GM18519 (cell line): Measurements from ENCODE around the gene AP2B1.
"Not testable (repeated sequence)": the region's sequence is repeated elsewhere in the genome, so short reads cannot be mapped to it uniquely, and the experiment has no call there.

Experiments used
- ATAC-seq: cut with Tn5 transposase; IDR thresholded peaks from one replicate; pipeline ENCODE4 v1.9.1; 2021; ENCODE audit warnings: mild to moderate bottlenecking, moderate library complexity; ENCODE audit not compliant: unreplicated experiment, low FRiP score

AP2B1 gene

GRCh38 chr17:35569405-35569804, 17.7 kb upstream of the AP2B1 start:
- ATAC-seq, result no peak

- ATAC-seq, result no peak
Observed at GRCh38 chr17:35575759-35576158, 11.4 kb upstream of the AP2B1 start.

DNA sequence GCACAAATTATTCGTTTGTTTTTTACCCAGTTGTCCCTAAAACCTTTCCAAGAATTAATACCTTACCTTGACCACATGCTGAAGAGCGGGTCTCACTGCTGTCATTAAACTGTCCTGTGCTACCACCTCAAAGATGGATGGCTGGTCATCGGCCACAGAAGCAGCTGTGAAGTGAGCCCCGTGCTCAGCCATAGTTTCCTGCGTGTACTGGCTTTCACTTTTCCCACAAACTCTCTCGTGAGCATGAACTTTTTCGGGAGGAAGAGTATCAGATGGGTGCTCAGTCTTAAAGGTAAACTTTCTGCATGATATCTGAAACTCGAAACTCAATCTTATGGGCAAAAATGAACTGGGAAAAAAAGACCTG, 9.3 kb upstream of the AP2B1 start:
- ATAC-seq, result no peak

DNA sequence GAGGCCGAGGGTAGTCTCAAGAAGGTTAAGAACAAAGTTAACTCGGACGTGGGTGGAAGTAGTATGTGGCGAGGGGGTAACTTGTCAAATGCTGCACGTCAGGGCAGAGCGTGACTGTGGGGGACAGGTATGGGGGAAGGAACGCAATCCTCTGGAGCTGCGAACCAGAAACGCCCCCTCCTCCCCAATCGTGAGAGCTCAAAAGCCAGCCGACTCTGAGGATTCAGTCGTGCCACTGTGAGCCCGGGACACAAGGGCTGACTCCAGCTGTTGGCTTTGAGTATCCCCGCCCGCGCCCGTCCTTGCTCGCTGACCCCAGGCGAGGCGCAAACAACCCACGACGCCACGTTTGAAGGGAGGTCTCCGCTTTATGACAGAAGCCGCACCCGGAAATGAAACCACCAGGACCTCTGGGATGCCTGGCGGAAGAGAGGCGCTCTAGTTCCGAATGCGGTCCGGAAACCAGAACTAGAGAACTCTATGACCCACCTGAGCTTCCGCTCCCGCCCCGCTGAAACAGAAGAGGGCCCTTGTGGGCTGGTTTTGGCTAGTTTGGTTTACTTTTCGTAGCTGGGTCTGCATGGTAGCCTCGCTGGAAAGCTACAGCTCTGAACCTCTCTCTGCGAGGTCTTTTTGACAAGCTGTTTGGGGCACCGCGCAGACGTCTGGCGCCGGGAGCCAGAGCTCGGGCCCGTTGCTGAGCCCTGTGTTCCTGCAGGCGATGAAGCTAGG, 8.8 kb upstream of the AP2B1 start, which contains the start of gene PEX12:
Gene PEX12, minus strand, starts transcription at position 375 of the 732 bp plus-strand sequence. CDS start 550 bp downstream, outside the sequence.
- no peak for ATAC-seq

- ATAC-seq, result no peak
Observed at GRCh38 chr17:35578929-35579432, 8.1 kb upstream of the AP2B1 start.

DNA sequence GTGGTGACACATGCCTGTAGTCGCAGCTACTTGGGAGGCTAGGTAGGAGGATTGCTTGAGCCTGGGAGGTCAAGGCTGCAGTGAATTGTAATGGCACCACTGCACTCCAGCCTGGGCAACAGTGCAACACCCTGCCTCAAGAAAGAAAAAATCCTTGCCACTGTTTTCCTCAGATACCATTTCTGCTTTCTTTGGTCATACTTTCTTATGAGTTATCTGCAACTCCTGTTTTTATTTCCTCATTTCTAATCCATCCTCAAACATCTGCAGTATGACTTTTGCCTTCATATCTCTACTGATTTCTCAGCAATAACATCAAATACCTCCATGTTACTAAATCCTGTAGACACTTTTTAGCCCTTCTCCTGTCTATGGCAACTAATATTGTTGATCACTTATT, 3.1 kb upstream of the AP2B1 start:
- ATAC-seq, result no peak

GRCh38 chr17:35586569-35587073, 501 bp upstream of the AP2B1 start:
- no peak for ATAC-seq

DNA sequence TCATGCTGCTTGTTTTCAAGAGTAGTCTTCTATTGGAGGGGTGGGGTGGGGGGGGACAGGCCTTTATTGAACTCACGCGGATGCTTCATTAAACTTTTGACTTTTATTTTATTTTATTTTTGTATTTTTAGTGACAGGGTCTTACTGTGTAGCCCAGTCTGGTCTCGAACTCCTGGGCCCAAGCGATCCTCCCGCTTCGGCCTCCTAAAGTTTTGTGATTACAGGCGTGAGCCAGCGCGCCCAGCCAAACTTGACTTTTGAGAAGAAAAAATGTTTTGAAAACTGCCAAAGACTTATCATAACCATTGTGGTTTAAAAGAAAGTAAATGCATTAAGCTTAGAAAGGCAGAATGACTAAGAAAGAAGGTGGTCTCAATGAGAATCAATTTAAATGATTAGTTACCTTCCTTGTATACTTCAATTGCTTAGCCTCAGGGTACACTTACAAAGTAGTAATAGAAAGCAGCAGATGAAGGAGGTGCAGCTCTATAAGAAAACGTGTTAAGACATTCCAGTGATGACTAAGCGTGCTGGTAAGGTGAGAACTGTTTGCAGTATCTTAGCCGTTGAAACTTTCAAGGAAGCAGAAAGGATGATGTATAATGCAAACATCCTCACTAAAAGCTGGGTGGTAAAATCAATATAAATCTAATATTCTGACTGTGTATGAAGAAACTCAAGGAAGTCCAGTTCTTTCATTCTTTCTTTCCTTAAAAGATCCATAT, 1.2 kb downstream of the AP2B1 start:
- no peak for ATAC-seq

DNA sequence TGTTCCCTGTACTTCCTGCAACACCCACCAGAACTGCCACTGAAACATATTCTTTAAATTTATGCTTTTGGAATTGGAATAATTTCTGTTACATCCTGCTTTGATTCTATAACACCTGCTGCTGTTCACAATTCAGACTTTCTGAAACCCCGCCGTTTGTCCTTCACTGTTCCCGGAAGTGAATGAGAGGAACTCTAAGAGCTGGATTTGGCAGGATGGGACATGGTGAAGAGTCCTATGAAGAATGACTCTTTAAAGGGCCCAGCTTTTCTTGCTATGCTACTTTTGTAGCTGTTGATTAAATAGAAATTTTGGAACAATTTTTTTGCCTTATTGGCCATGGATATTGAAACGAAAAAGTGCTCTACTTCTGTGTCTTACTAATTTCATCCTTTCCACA, 8.9 kb downstream of the AP2B1 start:
- no peak for ATAC-seq

- ATAC-seq, result no peak
Observed at GRCh38 chr17:35596530-35597233, 9.6 kb downstream of the AP2B1 start.

GRCh38 chr17:35597604-35598003, 10.5 kb downstream of the AP2B1 start:
- no peak for ATAC-seq

GRCh38 chr17:35603674-35604073, 16.6 kb downstream of the AP2B1 start:
- no peak for ATAC-seq

GRCh38 chr17:35605678-35606077, 18.6 kb downstream of the AP2B1 start:
- ATAC-seq, result no peak

DNA sequence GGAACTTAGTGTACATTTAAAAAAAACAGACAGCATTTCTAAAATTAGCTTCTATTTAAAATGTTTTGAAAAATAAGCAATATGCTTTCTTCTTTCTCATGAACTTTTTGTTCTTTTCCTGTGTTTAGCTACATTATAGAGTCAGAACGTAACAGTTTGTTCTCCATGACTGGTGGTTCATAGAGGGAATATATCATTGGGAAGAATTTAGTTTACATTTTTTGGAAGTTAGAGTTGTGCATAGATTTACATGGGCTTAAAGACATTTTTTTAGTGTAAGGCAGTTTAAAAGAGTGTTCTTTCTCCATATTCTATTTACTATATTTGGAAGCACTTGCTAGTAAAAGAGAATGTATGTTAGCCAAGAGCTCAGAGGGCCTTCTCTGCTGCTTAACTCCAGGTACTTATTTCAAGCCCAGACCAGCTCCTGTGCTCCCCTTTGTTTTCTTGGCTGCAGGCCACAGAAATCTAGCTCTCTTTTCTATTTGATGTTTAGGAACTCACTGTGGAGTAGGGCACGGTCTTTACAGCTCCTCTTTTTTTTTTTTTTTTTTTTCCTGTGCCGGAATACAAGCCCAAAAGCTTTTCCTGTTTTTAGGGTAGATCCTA, 20.2 kb downstream of the AP2B1 start:
- no peak for ATAC-seq

GRCh38 chr17:35609831-35610230, 22.7 kb downstream of the AP2B1 start:
- no peak for ATAC-seq

DNA sequence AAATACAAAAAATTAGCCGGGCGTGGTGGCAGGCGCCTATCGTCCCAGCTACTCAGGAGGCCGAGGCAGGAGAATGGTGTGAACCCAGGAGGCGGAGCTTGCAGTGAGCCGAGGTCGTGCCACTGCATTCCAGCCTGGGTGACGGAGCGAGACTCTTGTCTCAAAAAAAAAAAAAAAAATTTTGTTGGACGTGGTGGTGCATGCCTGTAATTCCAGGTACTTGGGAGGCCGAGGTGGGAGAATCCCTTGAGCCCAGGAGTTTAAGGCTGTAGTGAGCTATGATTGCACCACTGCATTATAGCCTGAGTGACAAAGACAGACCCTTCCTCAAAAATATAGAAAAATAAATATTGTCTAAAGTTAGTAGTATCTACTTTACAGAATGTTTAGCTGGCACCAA, 23.6 kb downstream of the AP2B1 start:
- not testable (repeated sequence) for ATAC-seq

DNA sequence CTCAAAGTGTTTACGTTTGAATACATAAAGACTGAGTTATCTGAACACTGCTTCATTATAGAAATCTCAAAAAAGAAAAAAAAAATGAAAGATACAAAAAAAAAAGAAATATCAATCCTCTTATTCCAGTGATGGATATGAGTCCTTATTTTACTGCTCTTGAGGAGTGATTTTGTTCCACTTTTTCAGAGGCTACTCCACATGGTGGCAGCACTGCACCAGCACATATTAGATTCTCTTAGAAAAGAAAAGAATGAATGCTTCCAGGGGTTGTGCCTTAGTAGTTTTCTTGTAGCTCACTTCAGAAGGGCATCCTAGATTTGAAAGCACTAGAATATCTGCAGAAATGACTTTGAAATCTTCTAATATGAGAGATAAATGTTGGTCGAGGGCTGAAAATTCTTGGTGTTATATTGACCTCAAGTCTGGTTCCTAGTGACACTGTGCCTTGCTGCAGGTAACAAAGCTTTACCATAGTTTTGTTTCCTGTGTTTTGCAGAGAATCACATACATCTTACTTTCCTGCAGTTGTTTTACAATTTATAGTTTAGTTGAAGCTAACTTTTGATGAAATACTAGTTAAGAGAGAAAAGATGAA, 25.9 kb downstream of the AP2B1 start:
- no peak for ATAC-seq

GRCh38 chr17:35614810-35615209, 27.7 kb downstream of the AP2B1 start:
- ATAC-seq, result no peak

DNA sequence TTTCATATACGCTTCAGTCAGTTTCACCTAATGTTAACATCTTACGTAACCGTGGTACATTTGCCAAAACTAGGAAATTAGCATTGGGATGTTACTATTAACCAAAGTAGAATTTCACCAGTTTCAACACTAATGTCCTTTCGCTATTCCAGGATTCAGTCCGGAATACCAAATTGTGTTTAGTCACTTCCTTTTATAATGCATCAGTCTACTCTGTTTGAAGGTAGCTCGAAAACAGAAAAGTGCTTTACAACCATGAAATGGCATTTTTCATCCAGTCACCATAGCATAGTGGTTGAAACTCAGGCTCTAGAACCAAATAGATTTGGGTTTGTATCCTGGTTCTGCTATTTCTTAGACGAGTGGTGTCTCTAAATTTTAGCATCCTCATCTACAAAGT, 29.4 kb downstream of the AP2B1 start:
- no peak for ATAC-seq

GRCh38 chr17:35617505-35617904, 30.4 kb downstream of the AP2B1 start:
- no peak for ATAC-seq
